Activated CD8-positive, alpha-beta memory T cell treated with anti-CD3 and anti-CD28 coated beads, Interleukin-2, amount 50 U/mL, for 1 hour (primary cell): ENCODE results near the gene MYOD1.

Experiments used
- DNase-seq: peaks from one replicate; pipeline ENCODE4 v3.0.0-alpha.2; 2020; ENCODE audit errors: extremely low read depth

MYOD1 gene

DNA sequence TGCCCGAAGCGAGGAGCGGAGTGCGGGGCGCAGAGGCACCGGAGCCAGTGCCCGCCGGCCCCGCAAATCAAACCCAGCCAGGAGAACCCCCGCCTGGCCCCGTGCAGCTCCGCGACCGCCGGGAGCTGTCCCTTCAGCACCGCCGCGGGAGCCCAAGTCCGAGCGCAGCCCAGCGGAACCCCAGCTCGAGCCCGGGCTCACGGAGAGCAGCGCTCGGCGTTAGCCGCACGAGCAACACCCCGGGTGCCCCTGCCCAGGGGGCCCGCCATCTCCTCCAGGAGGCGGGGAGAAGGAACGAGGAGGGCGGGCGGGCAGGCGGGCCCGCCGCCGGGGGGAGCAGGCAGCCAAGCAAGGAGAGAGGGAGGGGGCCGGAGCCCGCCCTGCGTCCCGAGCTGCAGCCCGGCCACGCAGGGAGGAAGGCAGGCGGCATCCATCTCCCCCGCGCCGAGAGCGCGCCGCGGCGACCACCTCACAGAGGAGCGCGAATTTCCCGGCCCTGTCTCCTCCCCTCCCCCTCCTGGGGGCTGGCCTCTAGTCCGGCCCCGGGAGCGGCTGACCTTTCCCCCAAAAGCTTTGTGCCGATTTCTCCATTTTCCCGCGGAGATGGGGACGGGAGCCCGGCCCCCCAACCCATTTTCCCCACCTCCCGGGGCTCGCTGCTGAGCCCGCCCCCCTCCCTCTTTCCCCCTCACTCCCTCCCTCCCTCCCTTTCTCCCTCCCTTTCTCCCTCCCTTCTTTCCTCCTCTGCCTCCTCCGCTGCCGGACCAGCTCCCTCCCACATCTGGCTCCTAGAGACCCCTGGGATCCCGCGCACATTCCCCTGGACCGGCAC, 15.8 kb downstream of the MYOD1 start:
- DNase-seq: no peak

DNA sequence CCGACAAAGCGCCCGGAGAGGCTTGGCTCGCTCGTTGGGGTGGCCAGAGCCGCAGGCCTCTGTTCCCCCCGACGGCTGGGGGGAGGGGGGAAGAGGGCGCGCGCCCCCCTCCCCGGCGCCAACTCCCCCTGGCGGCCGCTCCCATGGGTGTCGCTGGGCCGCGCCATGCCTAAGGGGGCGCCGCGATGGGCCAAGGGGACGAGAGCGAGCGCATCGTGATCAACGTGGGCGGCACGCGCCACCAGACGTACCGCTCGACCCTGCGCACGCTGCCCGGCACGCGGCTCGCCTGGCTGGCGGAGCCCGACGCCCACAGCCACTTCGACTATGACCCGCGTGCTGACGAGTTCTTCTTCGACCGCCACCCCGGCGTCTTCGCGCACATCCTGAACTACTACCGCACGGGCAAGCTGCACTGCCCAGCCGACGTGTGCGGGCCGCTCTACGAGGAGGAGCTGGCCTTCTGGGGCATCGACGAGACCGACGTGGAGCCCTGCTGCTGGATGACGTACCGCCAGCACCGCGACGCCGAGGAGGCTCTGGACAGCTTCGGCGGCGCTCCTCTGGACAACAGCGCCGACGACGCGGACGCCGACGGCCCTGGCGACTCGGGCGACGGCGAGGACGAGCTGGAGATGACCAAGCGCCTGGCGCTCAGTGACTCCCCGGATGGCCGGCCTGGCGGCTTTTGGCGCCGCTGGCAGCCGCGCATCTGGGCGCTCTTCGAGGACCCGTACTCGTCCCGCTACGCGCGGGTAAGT, 16.6 kb downstream of the MYOD1 start:
- no peak for DNase-seq

DNA sequence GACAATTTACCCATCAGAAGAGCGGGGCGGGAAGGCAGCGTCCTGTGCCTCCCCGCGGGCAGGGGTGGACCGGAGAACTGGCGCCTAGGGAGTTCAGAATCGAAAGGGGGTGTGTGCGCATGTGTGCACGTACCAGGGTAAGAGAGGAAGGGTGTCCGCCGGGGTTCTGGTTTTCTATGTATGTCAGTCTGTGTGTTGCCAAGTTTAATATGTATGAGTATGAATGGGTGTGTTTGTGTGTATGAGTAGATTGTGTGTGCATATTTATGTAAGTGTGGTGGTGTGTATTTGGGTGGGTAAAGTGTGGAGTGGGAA, 17.2 kb downstream of the MYOD1 start:
- DNase-seq: no peak

DNA sequence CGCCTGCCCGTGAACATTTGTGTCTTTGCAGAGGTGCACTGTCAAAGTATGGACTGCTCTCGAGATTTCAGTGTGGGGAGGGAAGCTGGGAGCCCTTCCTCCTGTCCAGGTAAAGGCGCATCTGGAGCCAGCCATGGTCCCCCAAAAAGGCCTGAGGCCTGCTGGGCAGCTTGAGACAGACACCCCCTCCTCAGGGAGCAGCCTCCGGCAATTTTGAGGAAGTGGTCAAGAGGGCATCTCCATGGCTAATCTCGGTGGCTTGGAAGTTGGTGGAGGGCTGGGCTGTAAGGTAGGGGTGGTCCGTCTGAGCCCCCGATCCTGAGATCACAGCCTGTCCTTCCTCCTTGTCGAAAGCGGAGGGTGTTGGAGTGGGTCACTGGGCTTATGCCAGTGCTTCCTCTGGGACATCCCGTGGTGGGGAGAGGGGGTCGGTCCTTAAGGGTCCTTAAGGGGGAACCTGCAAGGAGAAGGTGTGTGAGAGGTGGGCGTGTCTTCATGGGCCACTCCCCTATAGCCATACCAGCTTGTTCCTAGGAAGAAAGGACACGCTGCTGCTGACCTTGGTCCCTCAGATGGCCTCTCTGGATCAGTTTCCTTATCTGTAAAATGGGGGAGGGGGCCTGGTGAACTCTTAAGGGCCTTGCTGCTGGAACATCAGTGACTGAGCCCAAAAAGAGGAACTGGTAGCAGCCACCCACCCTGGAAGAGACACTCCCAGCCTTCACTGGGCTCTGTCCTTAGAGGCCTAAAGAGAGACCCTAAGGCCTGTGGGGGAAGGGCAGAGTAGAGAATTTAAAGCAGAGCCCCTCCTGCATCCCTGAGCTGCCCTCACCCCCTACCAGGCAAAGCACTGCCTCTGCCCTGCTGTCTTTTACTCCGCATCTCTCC, 17.8 kb downstream of the MYOD1 start:
- no peak for DNase-seq

DNA sequence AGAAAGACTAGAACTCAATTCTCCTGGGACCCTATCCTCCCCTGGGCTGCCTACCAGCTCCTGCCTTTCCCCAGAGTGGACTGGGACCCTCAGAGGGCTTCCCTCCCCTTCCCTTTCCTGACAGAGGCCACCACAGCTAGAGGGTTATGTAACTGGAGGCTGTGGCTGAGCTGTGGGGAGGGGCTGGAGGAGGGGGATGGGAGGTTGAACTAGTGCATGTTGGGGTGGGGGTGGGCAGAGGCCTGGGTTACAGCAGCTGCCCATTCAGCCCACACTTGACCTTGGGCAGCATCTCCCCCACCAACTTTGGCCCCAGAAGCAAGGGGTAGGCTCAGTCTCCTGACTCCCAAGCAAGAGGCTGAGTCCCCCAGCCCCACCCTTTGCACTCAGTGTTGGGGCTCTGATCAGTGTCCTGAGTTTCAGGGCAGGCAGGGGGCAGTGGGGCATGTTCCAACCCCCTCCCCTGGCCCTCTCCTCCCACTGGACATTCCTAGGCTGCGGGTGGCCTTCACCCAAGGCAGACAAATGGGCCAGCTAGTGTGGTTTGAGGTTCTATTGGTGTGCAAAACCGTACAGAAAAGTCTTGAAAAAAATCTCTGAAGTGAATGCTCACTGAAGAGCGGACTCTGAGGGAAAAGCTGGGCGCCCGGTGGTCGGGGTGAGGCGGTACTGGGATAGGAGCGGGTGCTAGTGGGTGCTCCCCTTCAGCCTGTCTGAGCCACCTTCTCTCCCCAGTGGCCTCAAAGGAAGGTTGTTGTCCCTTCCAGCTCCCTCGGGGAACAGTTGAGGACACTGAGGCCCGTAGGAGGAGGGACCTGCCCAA, 19.0 kb downstream of the MYOD1 start:
- DNase-seq: no peak

DNA sequence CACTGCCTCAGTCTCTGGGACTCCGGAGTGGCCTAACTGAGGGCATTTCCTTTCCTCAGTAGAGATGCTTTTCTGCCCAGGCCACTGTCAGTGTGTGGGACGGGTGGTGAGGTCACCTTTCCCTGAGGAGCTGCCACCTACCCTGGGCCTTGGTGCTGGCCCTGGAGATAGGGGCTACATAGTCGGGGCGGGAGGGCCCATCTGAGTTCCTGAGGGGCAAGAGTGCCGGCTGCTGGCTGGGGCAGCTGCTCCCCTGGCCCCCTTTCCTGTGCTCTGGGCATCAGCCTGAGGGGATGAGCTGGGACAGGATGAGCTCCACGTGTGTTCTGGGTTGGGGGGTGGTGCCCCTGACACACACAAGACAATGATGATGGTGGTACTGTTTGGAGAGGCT, 20.6 kb downstream of the MYOD1 start:
- DNase-seq: no peak

DNA sequence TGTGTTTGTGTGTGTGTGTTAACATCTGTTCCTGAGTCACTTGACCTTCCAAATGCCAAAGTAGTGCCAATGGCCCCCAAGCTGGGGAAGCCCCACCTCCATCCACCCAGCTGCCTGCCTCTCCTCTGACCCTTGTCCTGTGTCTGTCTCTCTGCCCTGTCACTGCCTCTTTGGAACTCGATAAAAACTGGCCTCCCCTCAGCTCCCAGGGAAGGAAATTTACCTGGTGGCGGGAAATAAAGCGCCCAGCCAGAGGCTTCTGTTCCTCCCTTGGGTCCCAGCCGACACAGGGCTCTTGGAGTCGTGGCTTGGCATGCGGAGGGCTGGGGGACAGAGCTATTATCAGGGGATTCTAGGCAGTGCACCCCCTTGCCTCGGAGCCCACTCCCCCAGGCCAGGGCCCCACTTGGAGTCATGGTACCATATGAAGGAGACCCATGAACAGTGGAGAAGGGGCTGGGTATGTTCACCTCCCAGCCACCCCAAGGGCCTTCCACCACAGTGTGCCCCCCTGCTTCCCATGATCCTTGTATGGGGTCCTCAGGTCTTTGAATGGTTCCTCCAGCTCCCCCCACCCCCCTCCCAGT, 21.4 kb downstream of the MYOD1 start:
- no peak for DNase-seq

DNA sequence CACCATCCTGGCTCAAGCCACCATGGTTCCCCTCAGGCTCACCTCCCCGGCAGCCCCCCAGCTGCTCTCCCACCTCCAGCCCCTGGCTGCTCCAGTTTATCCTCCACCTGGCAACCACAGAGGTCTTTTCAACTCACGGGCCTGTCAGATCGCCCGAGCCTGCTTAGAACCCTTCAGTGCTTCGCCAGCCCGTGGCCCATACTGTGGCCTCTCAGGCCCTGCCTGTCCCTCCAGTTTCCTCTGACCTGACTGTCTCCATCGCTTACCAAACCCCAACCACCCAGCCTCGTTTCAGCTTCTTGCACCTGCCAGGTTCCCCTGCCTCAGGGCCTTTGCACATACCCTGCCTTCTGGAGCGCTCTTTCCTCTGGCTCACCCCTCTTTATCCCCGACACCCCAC, 22.1 kb downstream of the MYOD1 start:
- no peak for DNase-seq

DNA sequence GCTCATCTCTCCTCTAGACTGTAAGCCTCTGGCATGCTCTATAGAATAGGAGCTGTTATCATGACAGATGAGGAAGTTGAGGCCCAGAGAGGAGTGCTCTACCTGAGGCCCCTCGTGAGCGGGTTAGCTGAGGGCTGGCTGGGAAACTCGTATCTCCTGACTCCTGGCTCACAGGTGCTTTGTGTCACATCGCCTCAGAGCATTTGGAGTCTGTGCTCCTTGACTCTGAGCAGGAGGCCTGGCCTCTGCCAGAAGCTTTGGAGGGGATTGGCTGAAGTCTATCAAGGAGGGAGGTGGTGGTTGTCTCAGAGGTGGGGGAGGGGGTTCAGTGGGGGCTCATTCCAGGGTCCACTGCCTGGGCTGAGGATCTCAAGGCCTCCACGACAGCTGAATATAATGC, 22.6 kb downstream of the MYOD1 start:
- no peak for DNase-seq

DNA sequence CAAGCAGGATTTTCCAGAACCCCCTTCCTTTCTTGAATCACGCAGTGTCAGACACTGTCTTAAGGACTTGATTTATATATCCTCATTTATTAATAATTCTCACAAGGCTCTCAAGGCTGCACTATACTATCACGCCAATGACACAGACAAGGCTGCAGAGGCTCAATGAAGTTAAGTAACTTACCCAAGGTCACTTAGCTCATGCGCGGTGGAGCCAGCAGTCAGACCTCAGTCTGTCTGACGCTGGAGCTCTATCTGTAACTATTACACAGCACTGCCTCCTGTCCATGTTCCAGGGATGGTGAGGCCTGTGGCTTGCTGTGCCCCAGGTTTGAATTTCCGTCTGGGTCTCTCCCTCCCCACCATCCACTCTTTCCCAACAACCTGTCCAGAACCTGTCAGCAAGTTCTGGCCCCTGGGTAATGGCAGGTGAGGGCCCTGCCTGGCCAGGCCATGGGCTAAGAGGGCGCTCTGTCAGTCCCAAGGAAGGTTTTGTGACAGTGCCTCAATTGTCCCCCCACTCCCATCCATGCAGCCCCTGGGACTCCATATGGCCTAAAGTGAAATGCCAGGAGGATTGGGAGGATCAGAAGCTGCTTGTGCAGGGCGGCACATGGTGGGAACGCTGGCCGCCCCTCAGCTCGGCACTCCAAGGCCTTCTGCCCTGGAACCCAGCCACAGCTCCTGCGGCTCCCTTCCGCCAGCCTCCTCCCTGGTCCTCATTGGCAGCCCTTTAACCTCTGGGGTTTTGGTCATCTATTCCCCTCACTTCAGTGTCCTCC, 23.8 kb downstream of the MYOD1 start:
- no peak for DNase-seq

DNA sequence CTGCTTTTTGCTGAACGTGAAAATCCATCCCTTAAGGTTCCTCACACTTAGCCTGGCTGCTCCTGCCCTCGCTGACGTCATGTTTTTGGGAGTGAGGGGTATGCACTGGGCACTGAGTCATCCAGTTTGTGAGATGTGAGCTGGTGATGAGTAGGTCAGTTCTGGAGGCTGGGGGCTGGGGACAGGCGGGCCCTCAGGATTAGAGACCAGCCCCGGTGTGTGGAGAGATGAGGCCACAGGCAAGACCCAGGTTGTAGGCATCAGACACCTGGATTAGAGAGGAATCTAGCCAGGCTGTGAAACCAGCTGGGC, 24.4 kb downstream of the MYOD1 start:
- DNase-seq: no peak

DNA sequence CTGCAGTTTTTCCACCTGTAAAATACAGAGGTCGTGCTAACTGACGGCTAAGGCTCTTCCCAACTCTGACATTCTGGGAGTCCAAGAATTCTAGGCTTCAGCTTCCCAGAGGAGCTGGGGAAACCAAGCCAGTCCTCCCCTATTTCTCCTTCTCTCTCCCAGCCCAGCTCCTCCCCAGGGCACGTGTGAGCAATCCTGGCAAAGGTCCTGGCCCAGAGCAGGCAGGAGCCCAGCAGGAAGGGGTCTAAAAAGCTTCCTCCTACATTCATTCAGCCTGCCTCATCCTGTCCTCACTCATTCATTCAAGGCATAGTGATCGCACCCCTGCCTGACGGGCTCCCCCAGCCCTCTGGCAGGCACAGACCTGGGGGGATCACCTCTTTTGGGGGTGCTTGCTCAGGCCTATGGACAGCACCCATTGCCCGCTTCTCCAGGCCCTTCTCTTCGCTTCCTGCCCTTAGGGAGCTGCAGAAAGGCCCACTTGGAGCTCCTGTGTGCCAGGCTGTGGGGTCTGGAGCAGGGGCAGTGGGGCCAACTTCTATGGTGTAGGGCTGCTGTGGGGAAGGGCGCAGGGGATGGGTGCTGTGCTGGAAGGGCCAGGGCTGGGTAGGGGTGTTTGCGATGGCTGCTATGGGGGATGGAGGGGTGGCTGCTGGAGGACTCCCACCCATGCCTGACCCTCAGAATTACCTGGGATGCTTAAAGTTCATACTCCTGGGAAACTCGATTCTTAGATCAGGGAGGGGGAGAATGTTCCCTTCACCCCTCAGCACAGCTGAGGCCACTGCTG, 25.0 kb downstream of the MYOD1 start:
- no peak for DNase-seq

DNA sequence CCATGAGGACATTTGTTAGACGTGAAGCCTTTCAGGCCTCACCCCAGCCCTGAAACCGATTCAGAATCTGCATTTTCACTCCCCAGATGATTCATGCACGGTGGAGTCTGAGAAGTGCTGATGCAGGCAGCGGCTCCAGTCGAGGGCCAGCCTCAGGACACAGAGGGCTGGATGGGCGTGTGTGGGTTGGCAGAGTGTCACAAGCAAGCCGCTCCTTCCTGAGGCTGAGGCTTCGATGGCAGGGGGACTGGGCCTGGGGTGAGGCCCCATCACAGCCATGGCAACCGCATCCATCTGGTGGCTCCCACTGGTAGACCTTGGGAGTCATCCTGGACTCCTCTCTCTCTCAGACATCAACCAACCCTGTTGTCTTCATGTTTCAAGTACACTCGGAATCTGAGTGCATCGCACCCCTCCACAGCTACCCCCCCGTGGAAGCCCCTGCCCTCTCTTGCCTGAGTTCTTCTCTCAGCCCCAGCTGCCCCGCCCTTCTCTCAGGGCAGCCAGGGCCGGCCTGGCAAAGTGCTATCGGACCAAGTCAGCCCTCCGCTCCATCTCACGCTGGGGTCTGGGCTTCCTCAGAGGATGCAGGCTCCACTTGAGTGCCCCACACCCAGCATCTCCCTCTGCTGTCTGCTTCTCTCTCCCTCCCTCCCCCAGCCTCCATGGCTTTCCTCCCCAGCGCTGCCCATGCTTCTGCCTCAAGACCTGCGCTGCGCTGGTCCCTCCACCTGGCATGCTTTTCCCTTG, 25.8 kb downstream of the MYOD1 start:
- DNase-seq: no peak

DNA sequence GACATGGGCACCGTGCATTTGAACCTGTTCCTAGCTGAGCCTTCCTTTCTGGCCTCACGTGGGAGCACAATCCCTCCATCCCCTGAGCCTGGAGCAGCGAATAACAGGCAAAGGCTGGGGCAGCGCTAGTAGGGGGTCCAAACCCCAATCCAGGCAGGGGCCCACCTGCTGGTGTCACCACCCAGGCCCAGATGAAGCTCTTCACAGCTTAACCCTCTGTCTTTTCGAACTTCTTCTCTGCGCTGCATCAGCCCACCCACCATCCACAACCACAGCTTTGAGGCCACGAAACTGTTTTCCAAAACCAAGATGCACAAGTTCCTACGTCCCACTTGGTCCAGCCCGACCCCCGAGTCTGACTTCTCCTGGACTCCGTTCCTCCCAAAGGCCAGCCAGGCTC, 26.7 kb downstream of the MYOD1 start:
- DNase-seq: no peak

DNA sequence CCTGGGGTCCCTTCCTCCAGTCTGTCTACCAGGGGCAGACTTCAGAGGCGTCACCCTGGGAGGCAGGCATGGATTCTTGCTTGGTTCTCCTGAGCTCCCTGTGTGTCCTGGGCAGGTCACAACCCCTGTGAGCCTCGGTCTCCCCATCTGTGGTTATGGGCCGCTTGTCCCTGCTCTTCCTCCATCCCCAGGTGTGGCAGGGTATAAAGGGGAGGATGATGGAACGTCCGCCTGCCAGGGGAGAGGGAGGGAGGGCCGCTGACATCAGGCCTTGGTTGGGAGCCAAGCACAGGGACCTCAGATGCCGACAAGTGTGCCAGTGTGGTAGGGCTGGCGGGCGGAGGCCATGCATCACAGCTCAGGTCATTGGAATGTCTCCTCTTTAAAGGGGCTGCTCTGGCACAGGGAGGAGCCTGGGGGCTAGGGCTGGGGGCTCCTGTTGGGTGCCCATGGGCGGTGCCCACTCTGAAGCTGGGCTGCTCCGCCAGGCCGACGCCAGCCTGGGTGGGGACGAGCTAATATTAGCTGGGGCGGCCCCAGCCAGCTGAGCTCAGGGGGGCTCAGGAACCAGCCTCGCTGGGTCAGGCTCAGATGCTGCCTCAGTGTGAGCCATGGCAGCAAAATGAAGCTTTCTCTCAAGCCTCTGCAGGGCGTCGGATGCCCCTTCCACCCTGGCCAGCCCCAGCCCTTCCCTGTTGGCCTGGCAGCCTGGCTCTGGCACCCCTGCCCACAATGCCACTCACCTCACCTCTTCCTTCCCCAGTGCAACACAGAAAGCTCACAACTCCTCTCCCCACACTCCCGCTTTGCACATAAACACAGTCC, 28.0 kb downstream of the MYOD1 start:
- no peak for DNase-seq

DNA sequence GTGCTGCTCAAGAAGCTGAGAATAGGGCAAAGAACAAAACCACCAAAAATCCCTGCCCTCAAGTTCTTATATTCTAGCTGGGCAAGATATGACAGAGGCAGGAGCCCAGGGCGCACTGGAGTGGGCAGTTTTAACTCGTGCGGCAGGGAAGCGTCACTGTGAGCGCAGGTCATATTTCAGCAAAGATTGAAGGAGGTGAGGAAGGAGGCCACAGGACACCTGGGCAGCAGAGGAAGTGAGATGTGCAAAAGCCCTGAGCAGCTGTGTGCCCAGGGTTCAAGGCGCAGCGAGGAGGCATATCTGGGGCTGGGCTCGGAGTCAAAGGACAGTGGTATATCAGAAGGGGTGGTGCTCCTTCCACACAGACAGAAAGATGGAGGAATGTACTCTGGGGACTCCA, 28.7 kb downstream of the MYOD1 start:
- no peak for DNase-seq

DNA sequence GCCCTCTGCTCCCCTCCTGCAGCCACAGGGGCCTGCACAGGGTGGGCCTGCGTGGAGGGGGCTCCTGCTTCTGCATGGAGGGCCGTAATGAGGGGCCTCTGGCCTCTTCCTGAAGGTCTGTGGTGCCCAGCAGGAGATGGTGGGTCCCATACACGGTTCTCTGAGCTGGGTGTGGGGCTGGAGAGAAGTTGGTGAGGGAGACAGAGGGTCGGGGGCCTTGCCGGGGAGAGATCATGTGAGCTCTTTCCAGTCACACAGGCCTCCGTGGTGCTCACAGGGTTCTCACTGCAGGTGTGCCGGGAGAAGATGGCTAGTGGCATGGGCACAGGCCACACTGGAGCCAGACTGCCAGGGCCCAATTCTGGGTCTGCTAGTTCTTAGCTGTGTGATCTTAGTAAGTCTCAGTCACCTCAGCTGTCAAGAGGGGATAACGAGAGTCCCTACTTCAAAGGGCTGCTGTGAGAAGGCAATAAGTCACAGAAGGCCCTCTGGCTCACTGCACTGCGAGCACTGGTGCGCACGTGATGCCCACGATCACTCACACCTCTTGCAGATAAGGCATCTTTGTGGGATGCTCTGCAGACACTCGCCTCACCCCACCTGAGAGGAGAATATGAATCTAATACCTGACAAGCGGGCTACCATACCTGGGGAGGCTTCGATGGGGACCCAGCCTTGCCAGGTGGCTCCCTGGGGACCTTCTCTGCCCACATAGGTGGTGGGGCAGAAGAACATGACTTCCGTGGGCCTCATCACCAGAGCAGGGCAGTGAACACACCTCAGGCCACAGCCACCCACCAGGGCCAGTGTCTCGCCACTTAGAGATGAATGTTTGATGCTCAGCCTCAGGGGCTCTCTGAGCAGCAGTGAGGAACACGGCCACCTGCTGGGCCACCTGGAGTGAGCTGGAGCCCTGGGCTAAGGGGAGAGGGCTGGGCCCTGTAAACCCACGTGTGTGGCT, 29.7 kb downstream of the MYOD1 start:
- no peak for DNase-seq
